Neutrophil (primary cell): ENCODE results near the gene ZNF132.
A peak's percentile ranks its signal among the peaks of the same experiment; 100 is the strongest.

ENCODE experiments used
- H3K27ac ChIP-seq: fragments of 200-600 bp; sonication (generic); 2 replicates; pipeline ENCODE4 v1.5.1; 2016; ENCODE audit warnings: mild to moderate bottlenecking, moderate library complexity
- H3K27me3 ChIP-seq: fragments of 200-600 bp; sonication (generic); 2 replicates; pipeline ENCODE4 v1.6.0; 2016; ENCODE audit warnings: mild to moderate bottlenecking
- H3K36me3 ChIP-seq: fragments of 200-600 bp; sonication (generic); 2 replicates; pipeline ENCODE4 v1.5.1; 2017
- H3K4me1 ChIP-seq, 2 experiments: fragments of 200-600 bp in 1 of 2; sonication (generic) in 1 of 2; 1 replicate in 1 of 2; 2 replicates in 1 of 2; pipeline versions ENCODE4 v1.5.1 to v1.6.1; 2013 to 2016; ENCODE audit warnings: low read depth in 1 of 2, low read length in 1 of 2, mild to moderate bottlenecking in 1 of 2, moderate library complexity in 1 of 2; ENCODE audit not compliant: control insufficient read depth in 1 of 2, insufficient read depth in 1 of 2
- H3K4me3 ChIP-seq, 2 experiments: fragments of 200-600 bp in 1 of 2; sonication (generic) in 1 of 2; 1 replicate in 1 of 2; 2 replicates in 1 of 2; pipeline ENCODE4 v1.5.1; 2013 to 2016; ENCODE audit warnings: low read depth in 1 of 2, low read length in 1 of 2, mild to moderate bottlenecking in 1 of 2, moderate library complexity in 1 of 2
- H3K9me3 ChIP-seq: fragments of 200-600 bp; sonication (generic); 2 replicates; pipeline ENCODE4 v1.5.1; 2016
- CTCF ChIP-seq: fragments of 200-600 bp; sonication (generic); IDR thresholded peaks from 2 replicates; pipeline ENCODE4 v1.5.1; 2016; ENCODE audit warnings: antibody characterized with exemption

Gene ZNF132

GRCh38 chr19:58392945-58393724 is 46.8 kb downstream of the ZNF132 start:
- no peak overlapping the region for H3K4me3 ChIP-seq
- no peak for TF ChIP-seq CTCF
- H3K9me3 ChIP-seq: no peaks in the 10 kb centered on the region
- peaks cover 24% of the 10 kb centered on the region for H3K36me3 ChIP-seq
- peaks cover 34% of the 10 kb centered on the region for H3K27me3 ChIP-seq
- H3K27ac ChIP-seq: no peak overlapping the region
- peaks cover 0 to 3% of the 10 kb centered on the region in 2 experiments for H3K4me1 ChIP-seq

- no peak for TF ChIP-seq CTCF
- H3K27ac ChIP-seq: no peak overlapping the region
- peaks cover 20 to 21% of the 10 kb centered on the region in 2 experiments for H3K4me1 ChIP-seq
- H3K4me3 ChIP-seq: peak overlapping the region in 1 of 2 experiments; percentile 69
- no peaks in the 10 kb centered on the region for H3K9me3 ChIP-seq
- H3K27me3 ChIP-seq: no peaks in the 10 kb centered on the region
- peaks cover 6% of the 10 kb centered on the region for H3K36me3 ChIP-seq
Observed at GRCh38 chr19:58388175-58388526, 51.8 kb downstream of the ZNF132 start.

GRCh38 chr19:58387338-58388174 is 52.4 kb downstream of the ZNF132 start:
- Histone ChIP-seq H3K4me1 (peaks cover 20 to 21% of the 10 kb centered on the region in 2 experiments), H3K36me3 (no peaks in the 10 kb centered on the region), H3K9me3 (no peaks in the 10 kb centered on the region), H3K27ac (peak overlapping the region; percentile 78), H3K27me3 (no peaks in the 10 kb centered on the region), H3K4me3 (peak overlapping the region; percentile 69 to 88)
- no peak for TF ChIP-seq CTCF

- Histone ChIP-seq H3K36me3 (no peaks in the 10 kb centered on the region), H3K4me1 (peaks cover 22 to 24% of the 10 kb centered on the region in 2 experiments)
- no peak for TF ChIP-seq CTCF
Observed at GRCh38 chr19:58386576-58387337, 53.2 kb downstream of the ZNF132 start, which contains the start of gene RPS5. Gene RPS5, plus strand, starts transcription at chr19:58387269. Its CDS starts 869 bp downstream, at chr19:58388138.

GRCh38 chr19:58385891-58386575 is 53.9 kb downstream of the ZNF132 start:
- Histone ChIP-seq H3K36me3 (no peaks in the 10 kb centered on the region), H3K4me3 (peak overlapping the region; percentile 69 to 88), H3K4me1 (peaks cover 30 to 31% of the 10 kb centered on the region in 2 experiments), H3K27me3 (no peaks in the 10 kb centered on the region), H3K9me3 (no peaks in the 10 kb centered on the region), H3K27ac (peak overlapping the region; percentile 78)
- TF ChIP-seq CTCF: no peak

More at GRCh38 chr19:58386576-58387337, 53.2 kb downstream of the ZNF132 start, which contains the start of gene RPS5:
- Histone ChIP-seq H3K27me3 (no peaks in the 10 kb centered on the region), H3K9me3 (no peaks in the 10 kb centered on the region), H3K27ac (peak within 1 kb of the TSS; percentile 78), H3K4me3 (peak within 1 kb of the TSS; percentile 69 to 88)
